Osteoblast (primary cell): ENCODE data around the gene DUSP14. TPM values are rescaled to one million over a fixed set of nuclear protein-coding genes. Genes with fewer than 3 reads are reported as not detected.
"Not testable (repeated sequence)": the region's sequence is repeated elsewhere in the genome, so short reads cannot be mapped to it uniquely, and the experiment has no call there.

ENCODE experiments used
- DNase-seq: peaks from one replicate; pipeline ENCODE4 v3.0.0; 2011; ENCODE audit warnings: low spot score, mixed read lengths; ENCODE audit not compliant: insufficient read length; ENCODE audit errors: missing footprints
- H2AFZ ChIP-seq: 2 replicates; pipeline ENCODE4 v1.6.0; 2011; ENCODE audit warnings: mild to moderate bottlenecking, low read length
- H3K27ac ChIP-seq: 2 replicates; pipeline ENCODE4 v1.5.1; 2011; ENCODE audit warnings: mild to moderate bottlenecking, low read depth, low read length, moderate library complexity
- H3K27me3 ChIP-seq: 2 replicates; pipeline ENCODE4 v1.6.0; 2012; ENCODE audit warnings: mild to moderate bottlenecking, control low read depth, inconsistent platforms, low read length, moderate library complexity; ENCODE audit not compliant: insufficient read depth
- H3K36me3 ChIP-seq: 2 replicates; pipeline ENCODE4 v1.5.1; 2011; ENCODE audit warnings: mild to moderate bottlenecking, low read length, control low read depth, moderate library complexity; ENCODE audit not compliant: insufficient read depth
- H3K4me1 ChIP-seq: 2 replicates; pipeline ENCODE4 v1.5.1; 2011; ENCODE audit warnings: mild to moderate bottlenecking, low read length, control low read depth, moderate library complexity; ENCODE audit not compliant: insufficient read depth
- H3K4me2 ChIP-seq: 2 replicates; pipeline ENCODE4 v1.6.0; 2011; ENCODE audit warnings: mild to moderate bottlenecking, low read length; ENCODE audit not compliant: insufficient read depth
- H3K4me3 ChIP-seq: fragments of 200-600 bp; sonication (generic); 3 replicates; pipeline ENCODE4 v1.5.1; 2012; ENCODE audit warnings: mild to moderate bottlenecking, low read length, inconsistent platforms; ENCODE audit not compliant: insufficient read depth
- H3K79me2 ChIP-seq: 2 replicates; pipeline ENCODE4 v1.6.0; 2012; ENCODE audit warnings: mild to moderate bottlenecking, low read length, control low read depth, inconsistent platforms; ENCODE audit not compliant: insufficient read depth
- H3K9me3 ChIP-seq: 2 replicates; pipeline ENCODE4 v1.5.1; 2011; ENCODE audit warnings: low read depth, low read length, control low read depth
- H4K20me1 ChIP-seq: 2 replicates; pipeline ENCODE4 v1.6.0; 2012; ENCODE audit warnings: mild to moderate bottlenecking, low read length, control low read depth; ENCODE audit not compliant: insufficient read depth
- CTCF ChIP-seq: IDR thresholded peaks from 2 replicates; pipeline ENCODE4 v1.5.1; 2011; ENCODE audit warnings: mild to moderate bottlenecking, low read depth, low read length, moderate library complexity; ENCODE audit errors: extremely low read depth
- total RNA-seq: library from RNA; depleted of rRNA; stranded (reverse); fragments of >200 nt; gene quantifications from 2 replicates; pipeline ENCODE4 v1.2.3, GENCODE V29; 2012

Gene DUSP14
- total RNA-seq, 1 donor = 97.7 TPM

GRCh38 chr17:37447641-37448040 is 42.0 kb upstream of the DUSP14 start:
- H3K27me3 ChIP-seq = no peaks in the 10 kb centered on the region
- no peak overlapping the region for H3K4me2 ChIP-seq
- no peak for TF ChIP-seq CTCF

GRCh38 chr17:37450112-37450511 is 39.6 kb upstream of the DUSP14 start:
- Histone ChIP-seq H3K4me3 (no peak overlapping the region), H3K36me3 (peaks cover 12% of the 10 kb centered on the region), H3K4me1 (peaks cover 22% of the 10 kb centered on the region), H3K27ac (no peak overlapping the region), H3K9me3 (no peaks in the 10 kb centered on the region), H2AFZ (no peak overlapping the region), H4K20me1 (no peaks in the 10 kb centered on the region), H3K4me2 (no peak overlapping the region), H3K27me3 (no peaks in the 10 kb centered on the region), H3K79me2 (no peaks in the 10 kb centered on the region)
- DNase-seq = peak; percentile 31
- no peak for TF ChIP-seq CTCF

More at GRCh38 chr17:37447641-37448040, 42.0 kb upstream of the DUSP14 start:
- Histone ChIP-seq H3K4me1 (peaks cover 14% of the 10 kb centered on the region), H3K4me3 (no peak overlapping the region), H2AFZ (no peak overlapping the region), H3K36me3 (peaks cover 25% of the 10 kb centered on the region), H3K9me3 (no peaks in the 10 kb centered on the region), H3K79me2 (no peaks in the 10 kb centered on the region), H3K27ac (peak overlapping the region; percentile 8), H4K20me1 (no peaks in the 10 kb centered on the region)
- DNase-seq = peak; percentile 44

GRCh38 chr17:37457801-37458200 is 31.9 kb upstream of the DUSP14 start:
- H3K9me3 ChIP-seq, H3K27ac ChIP-seq, H3K4me3 ChIP-seq, H3K79me2 ChIP-seq, H3K36me3 ChIP-seq, H2AFZ ChIP-seq, H4K20me1 ChIP-seq, H3K4me2 ChIP-seq, H3K27me3 ChIP-seq: not testable (repeated sequence)
- H3K4me1 ChIP-seq = peaks cover 13% of the 10 kb centered on the region
- peak; percentile 22 for DNase-seq

GRCh38 chr17:37458805-37459204 is 30.9 kb upstream of the DUSP14 start:
- H3K79me2 ChIP-seq = no peaks in the 10 kb centered on the region
- H3K4me2 ChIP-seq = peak overlapping the region; percentile 34
- TF ChIP-seq CTCF = no peak
- H4K20me1 ChIP-seq = no peaks in the 10 kb centered on the region
- H3K4me3 ChIP-seq = no peak overlapping the region
- peak; percentile 74 for DNase-seq
- H3K27ac ChIP-seq = peak overlapping the region; percentile 75
- H3K9me3 ChIP-seq = no peaks in the 10 kb centered on the region
- no peaks in the 10 kb centered on the region for H3K27me3 ChIP-seq
- H2AFZ ChIP-seq = no peak overlapping the region
- peaks cover 3% of the 10 kb centered on the region for H3K36me3 ChIP-seq
- H3K4me1 ChIP-seq = peaks cover 6% of the 10 kb centered on the region
